CD8-positive, alpha-beta memory T cell (primary cell): ENCODE results near the gene CDK5RAP2. TPM values are rescaled to one million over a fixed set of nuclear protein-coding genes. Genes with fewer than 3 reads are reported as not detected.
A peak's percentile ranks its signal among the peaks of the same experiment; 100 is the strongest.
"Not testable (repeated sequence)": the region's sequence is repeated elsewhere in the genome, so short reads cannot be mapped to it uniquely, and the experiment has no call there.

ENCODE experiments used
- CTCF ChIA-PET: fragments of 350-600 bp; sonication (Branson Sonifier 250); formaldehyde crosslinking; loops from one replicate; lab custom pipeline; 2021; ENCODE audit warnings: antibody characterized with exemption; lab: Charles Lee
- POLR2A ChIA-PET: fragments of 350-600 bp; sonication (Branson Sonifier 250); formaldehyde crosslinking; loops from one replicate; lab custom pipeline; 2021; ENCODE audit warnings: antibody characterized with exemption; lab: Charles Lee
- DNase-seq, 5 donors: peaks; one replicate each; pipeline versions ENCODE4 v3.0.0 to v3.0.0-alpha.2; 2020 to 2022; ENCODE audit warnings: mixed read lengths in 1 of 5
- H3K27ac ChIP-seq: one replicate; pipeline ENCODE4 v1.7.0; 2013; ENCODE audit warnings: low read depth, mild to moderate bottlenecking, low read length, moderate library complexity
- H3K27me3 ChIP-seq: 2 replicates; pipeline ENCODE4 v1.7.0; 2013; ENCODE audit warnings: low read length, mild to moderate bottlenecking; ENCODE audit not compliant: insufficient read depth, poor library complexity, severe bottlenecking
- H3K36me3 ChIP-seq: 2 replicates; pipeline ENCODE4 v1.7.0; 2013; ENCODE audit warnings: mild to moderate bottlenecking, low read length, moderate library complexity; ENCODE audit not compliant: insufficient read depth
- H3K4me1 ChIP-seq: 2 replicates; pipeline ENCODE4 v1.7.0; 2013; ENCODE audit warnings: mild to moderate bottlenecking, low read length, moderate library complexity; ENCODE audit not compliant: insufficient read depth
- H3K4me3 ChIP-seq: 2 replicates; pipeline ENCODE4 v1.7.0; 2013; ENCODE audit warnings: mild to moderate bottlenecking, low read length
- H3K9me3 ChIP-seq: 2 replicates; pipeline ENCODE4 v1.7.0; 2013; ENCODE audit warnings: mild to moderate bottlenecking, low read length
- H3K27ac Mint-ChIP-seq, 8 donors: one replicate each; pipeline ENCODE4 v1.8.0; 2020 to 2021; ENCODE audit warnings: mixed read lengths in 8 of 8, mild to moderate bottlenecking in 6 of 8, inconsistent platforms in 3 of 8, moderate library complexity in 3 of 8
- H3K27me3 Mint-ChIP-seq, 2 donors: one replicate each; pipeline ENCODE4 v1.8.0; 2020 to 2021; ENCODE audit warnings: mixed read lengths in 2 of 2, mild to moderate bottlenecking in 1 of 2, moderate library complexity in 1 of 2
- H3K36me3 Mint-ChIP-seq, 3 donors: one replicate each; pipeline ENCODE4 v1.8.0; 2020 to 2021; ENCODE audit warnings: mixed read lengths in 3 of 3, inconsistent platforms in 1 of 3, mild to moderate bottlenecking in 1 of 3
- H3K4me1 Mint-ChIP-seq, 3 donors: one replicate each; pipeline ENCODE4 v1.8.0; 2020 to 2021; ENCODE audit warnings: mixed read lengths in 3 of 3, inconsistent platforms in 1 of 3, mild to moderate bottlenecking in 1 of 3
- H3K4me3 Mint-ChIP-seq, 7 donors: one replicate each; pipeline ENCODE4 v1.8.0; 2020 to 2021; ENCODE audit warnings: mixed read lengths in 7 of 7, mild to moderate bottlenecking in 6 of 7, moderate library complexity in 4 of 7, inconsistent platforms in 2 of 7
- H3K9me3 Mint-ChIP-seq, 5 donors: one replicate each; pipeline ENCODE4 v1.8.0; 2020 to 2022; ENCODE audit warnings: mixed read lengths in 5 of 5, mild to moderate bottlenecking in 3 of 5, moderate library complexity in 2 of 5, inconsistent platforms in 1 of 5
- polyA plus RNA-seq: library from polyadenylated mRNA; unstranded; fragments of 300-500 nt; fragmentation: Illumina TruSeq; gene quantifications from one replicate; pipeline ENCODE4 v1.2.3, GENCODE V29; 2021
- total RNA-seq, 2 experiments: library from RNA; stranded (reverse); gene quantifications; one replicate each; pipeline ENCODE4 v1.2.3, GENCODE V29; 2021

CDK5RAP2 gene
- total and polyA plus RNA-seq, 3 experiments from 2014 or later, result 34.0 to 56.8 (median 56.6) TPM

DNA sequence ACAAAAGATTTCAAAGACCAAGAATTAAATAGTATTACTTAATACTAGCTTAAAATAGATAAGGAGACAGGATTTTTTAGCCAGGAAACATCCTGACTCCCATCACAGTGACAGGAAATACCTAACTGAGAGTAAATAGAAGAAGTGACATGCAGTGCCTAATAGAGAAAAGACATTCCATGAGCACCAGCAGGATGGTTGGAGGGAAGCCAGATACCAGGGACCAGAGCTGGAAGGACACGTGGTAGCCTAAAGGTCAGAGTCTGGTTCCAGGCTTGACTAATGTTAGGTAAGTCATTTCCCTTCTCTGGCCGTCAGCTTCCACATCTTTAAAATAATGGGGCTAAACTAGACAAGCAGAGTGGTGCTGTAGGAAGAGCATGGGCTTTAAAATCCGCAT is 41.6 kb downstream of the CDK5RAP2 start:
- CTCF ChIA-PET, result no interaction called here
- Histone ChIP-seq H3K4me1 (no peaks in the 10 kb centered on the region), H3K9me3 (no peaks in the 10 kb centered on the region), H3K4me3 (no peak overlapping the region), H3K27ac (no peak overlapping the region), H3K36me3 (peaks cover 30% of the 10 kb centered on the region), H3K27me3 (no peaks in the 10 kb centered on the region)
- Mint-ChIP-seq H3K4me3 (no peak overlapping the region), H3K27ac (peak overlapping the region in 1 of 8 donors; percentile 33), H3K27me3 (no peaks in the 10 kb centered on the region), H3K36me3 (peaks cover 8 to 96% (median 49%) of the 10 kb centered on the region in 3 donors), H3K4me1 (no peaks in the 10 kb centered on the region), H3K9me3 (no peaks in the 10 kb centered on the region)
- no peak for DNase-seq
- POLR2A ChIA-PET, result no interaction called here

DNA sequence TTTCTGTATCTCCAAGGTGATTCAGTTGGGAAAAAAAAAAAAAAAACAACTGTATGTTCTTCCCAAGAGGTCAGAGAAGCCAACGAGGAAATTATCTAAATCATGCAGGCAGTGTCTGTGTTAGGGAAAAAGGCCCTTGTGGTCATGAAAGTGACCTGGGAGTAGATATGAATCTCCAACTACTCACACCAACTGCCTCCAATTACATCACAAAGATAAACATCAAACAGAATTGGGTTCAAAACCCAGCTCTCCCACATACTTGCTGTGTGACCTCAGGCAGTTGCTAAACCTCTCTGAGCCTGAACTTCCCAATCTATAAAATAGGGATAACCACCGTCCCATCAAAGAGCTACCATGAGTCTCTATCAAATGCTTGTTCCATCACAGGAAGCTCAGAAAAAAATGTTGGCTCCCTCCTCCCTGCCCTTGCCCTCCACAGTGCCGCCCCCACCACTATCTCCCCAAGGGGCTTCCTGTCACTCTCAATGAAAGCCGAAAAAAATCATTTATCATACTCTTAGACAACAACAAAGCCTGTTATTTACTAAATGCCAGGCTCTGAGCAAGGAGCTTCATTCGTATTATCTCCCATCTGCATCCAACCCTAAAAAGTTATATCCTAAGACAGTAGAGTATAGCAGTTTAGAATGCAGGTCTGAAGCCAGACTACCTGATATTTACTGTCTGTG is 42.9 kb downstream of the CDK5RAP2 start:
- no peak for DNase-seq
- ChIA-PET CTCF (interaction anchor here (1.0 kb wide), 1 partner anchor 22 kb away, joined by 3 read pairs; no protein-coding TSS in a partner anchor), POLR2A (no interaction called here)
- no peaks in the 10 kb centered on the region for H3K9me3 Mint-ChIP-seq
- H3K4me3 Mint-ChIP-seq, result no peak overlapping the region
- peak overlapping the region in 3 of 8 donors; percentile 6 to 17 (median 17) for H3K27ac Mint-ChIP-seq
- Histone ChIP-seq H3K27ac (no peak overlapping the region), H3K27me3 (no peaks in the 10 kb centered on the region), H3K4me3 (no peak overlapping the region), H3K36me3 (peaks cover 41% of the 10 kb centered on the region), H3K9me3 (no peaks in the 10 kb centered on the region), H3K4me1 (no peaks in the 10 kb centered on the region)
- H3K4me1 Mint-ChIP-seq, result peaks cover 0 to 8% (median 0%) of the 10 kb centered on the region in 3 donors
- H3K27me3 Mint-ChIP-seq, result no peaks in the 10 kb centered on the region
- peaks cover 12 to 97% (median 41%) of the 10 kb centered on the region in 3 donors for H3K36me3 Mint-ChIP-seq

GRCh38 chr9:120536094-120536493 is 43.9 kb downstream of the CDK5RAP2 start:
- Histone ChIP-seq H3K4me1 (no peaks in the 10 kb centered on the region), H3K4me3 (no peak overlapping the region), H3K9me3 (no peaks in the 10 kb centered on the region), H3K36me3 (peaks cover 43% of the 10 kb centered on the region), H3K27ac (no peak overlapping the region), H3K27me3 (no peaks in the 10 kb centered on the region)
- Mint-ChIP-seq H3K27ac (no peak overlapping the region), H3K27me3 (no peaks in the 10 kb centered on the region), H3K4me3 (no peak overlapping the region), H3K9me3 (no peaks in the 10 kb centered on the region), H3K4me1 (peaks cover 0 to 8% (median 0%) of the 10 kb centered on the region in 3 donors), H3K36me3 (peaks cover 19 to 97% (median 41%) of the 10 kb centered on the region in 3 donors)
- ChIA-PET CTCF (interaction anchor here (1.2 kb wide), 1 partner anchor 15 kb away, joined by 3 read pairs; no protein-coding TSS in a partner anchor), POLR2A (no interaction called here)
- no peak for DNase-seq

DNA sequence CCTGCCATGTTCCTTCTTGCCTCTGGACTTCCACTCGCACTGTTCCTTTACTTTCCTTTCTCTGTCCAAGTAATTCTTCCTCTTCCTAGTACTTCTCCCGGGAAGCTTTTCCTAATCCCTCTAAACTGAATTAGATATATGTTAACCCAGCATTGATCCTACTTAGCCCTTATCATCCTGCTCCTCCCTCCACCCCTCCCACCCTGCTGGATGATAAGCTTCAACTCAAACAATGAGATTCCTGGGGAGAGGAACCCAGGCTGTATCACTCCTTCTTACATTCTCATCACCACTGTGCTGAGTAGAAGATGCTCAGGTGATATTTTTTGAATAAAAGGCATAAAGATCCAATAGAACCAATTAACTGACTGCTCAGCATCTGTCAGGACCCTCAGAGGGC is 45.7 kb downstream of the CDK5RAP2 start:
- DNase-seq, result no peak
- Mint-ChIP-seq H3K4me1 (peaks cover 0 to 8% (median 0%) of the 10 kb centered on the region in 3 donors), H3K36me3 (peaks cover 25 to 95% (median 44%) of the 10 kb centered on the region in 3 donors), H3K27me3 (no peaks in the 10 kb centered on the region), H3K27ac (no peak overlapping the region), H3K4me3 (no peak overlapping the region), H3K9me3 (no peaks in the 10 kb centered on the region)
- Histone ChIP-seq H3K4me1 (no peaks in the 10 kb centered on the region), H3K9me3 (no peaks in the 10 kb centered on the region), H3K27ac (no peak overlapping the region), H3K4me3 (no peak overlapping the region), H3K36me3 (peaks cover 46% of the 10 kb centered on the region), H3K27me3 (no peaks in the 10 kb centered on the region)
- ChIA-PET CTCF (no interaction called here), POLR2A (no interaction called here)

DNA sequence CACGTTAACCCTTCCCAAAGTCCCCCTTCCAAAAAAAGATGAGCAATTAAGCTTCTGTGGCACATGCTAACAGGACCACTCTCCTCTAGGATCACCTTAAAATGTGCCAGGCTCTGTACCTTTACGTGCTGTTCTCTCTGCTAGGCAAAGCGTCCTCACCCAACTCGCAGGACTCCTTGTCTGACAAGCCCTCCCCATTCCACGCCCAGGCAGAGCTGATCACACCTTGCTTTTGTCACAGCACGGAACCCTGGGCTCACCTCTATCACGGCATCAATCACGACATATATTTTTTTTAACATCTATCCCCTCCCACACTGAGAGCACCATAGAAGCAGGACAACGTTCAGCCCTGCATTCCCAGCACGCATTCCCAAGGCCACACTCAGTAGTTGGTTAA is 47.1 kb downstream of the CDK5RAP2 start:
- ChIA-PET POLR2A (no interaction called here), CTCF (no interaction called here)
- Histone ChIP-seq H3K4me3 (no peak overlapping the region), H3K36me3 (peaks cover 50% of the 10 kb centered on the region), H3K27ac (no peak overlapping the region), H3K9me3 (no peaks in the 10 kb centered on the region), H3K4me1 (no peaks in the 10 kb centered on the region), H3K27me3 (no peaks in the 10 kb centered on the region)
- DNase-seq, result no peak
- Mint-ChIP-seq H3K27ac (peak overlapping the region in 1 of 8 donors; percentile 6), H3K9me3 (no peaks in the 10 kb centered on the region), H3K4me3 (no peak overlapping the region), H3K27me3 (no peaks in the 10 kb centered on the region), H3K4me1 (peaks cover 0 to 8% (median 0%) of the 10 kb centered on the region in 3 donors), H3K36me3 (peaks cover 27 to 95% (median 53%) of the 10 kb centered on the region in 3 donors)

DNA sequence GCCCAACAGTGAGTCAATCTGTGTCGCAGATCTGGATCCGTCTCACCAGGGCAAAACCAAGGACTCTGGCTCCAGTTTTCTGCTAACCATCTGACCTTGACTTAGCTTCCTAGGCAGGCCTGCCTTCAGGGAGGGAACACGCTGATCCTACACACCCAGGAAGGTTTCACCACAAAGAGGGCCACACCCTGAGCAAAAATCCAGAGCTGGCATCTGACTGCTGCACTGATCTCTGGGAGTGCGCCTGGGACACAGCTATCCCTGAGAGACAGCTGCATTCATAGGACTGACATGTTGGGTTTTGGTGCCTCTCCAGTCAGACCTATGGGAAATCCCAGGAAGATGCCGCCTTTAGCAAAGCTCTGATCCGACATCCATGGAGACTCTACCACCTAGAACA is 47.5 kb downstream of the CDK5RAP2 start:
- Histone ChIP-seq H3K27ac (no peak overlapping the region), H3K4me3 (no peak overlapping the region), H3K4me1 (no peaks in the 10 kb centered on the region), H3K9me3 (no peaks in the 10 kb centered on the region), H3K27me3 (no peaks in the 10 kb centered on the region), H3K36me3 (peaks cover 54% of the 10 kb centered on the region)
- Mint-ChIP-seq H3K27me3 (no peaks in the 10 kb centered on the region), H3K36me3 (peaks cover 29 to 95% (median 56%) of the 10 kb centered on the region in 3 donors), H3K4me1 (peaks cover 0 to 8% (median 0%) of the 10 kb centered on the region in 3 donors), H3K4me3 (no peak overlapping the region), H3K27ac (peak overlapping the region in 1 of 8 donors; percentile 19), H3K9me3 (no peaks in the 10 kb centered on the region)
- DNase-seq, result no peak
- ChIA-PET CTCF (no interaction called here), POLR2A (no interaction called here)

DNA sequence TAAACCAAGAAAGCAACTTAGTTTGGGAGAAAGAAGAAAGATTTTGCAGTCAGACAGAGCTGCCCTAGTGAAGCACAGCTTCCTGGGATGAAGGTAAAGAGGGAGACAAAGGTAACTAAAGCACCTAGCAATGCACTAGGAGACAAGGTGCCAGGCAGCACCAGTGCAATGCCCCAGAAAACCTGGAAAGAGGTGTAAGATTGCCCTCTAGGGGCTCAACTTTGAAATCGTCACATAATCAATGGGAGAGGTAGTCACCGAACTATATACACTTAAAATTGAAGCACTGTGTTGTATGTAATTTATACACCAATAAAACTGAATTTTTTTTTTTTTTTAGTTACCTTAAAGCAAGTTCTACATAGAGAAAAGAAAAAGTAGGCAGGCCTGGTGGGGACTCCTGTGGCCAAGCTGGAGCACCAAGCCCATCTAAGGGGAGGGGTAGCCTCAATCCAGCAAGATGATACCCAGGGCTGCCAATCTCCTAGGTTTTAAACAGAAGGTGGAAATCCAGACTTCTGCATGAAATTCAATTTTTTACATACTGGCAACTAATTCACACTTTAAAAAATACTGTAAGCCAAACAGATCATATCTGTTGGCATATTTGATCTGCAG is 48.2 kb downstream of the CDK5RAP2 start:
- DNase-seq, result no peak
- Histone ChIP-seq H3K4me1 (no peaks in the 10 kb centered on the region), H3K27me3 (no peaks in the 10 kb centered on the region), H3K27ac (no peak overlapping the region), H3K4me3 (no peak overlapping the region), H3K9me3 (no peaks in the 10 kb centered on the region), H3K36me3 (peaks cover 58% of the 10 kb centered on the region)
- Mint-ChIP-seq H3K4me1 (peaks cover 0 to 8% (median 0%) of the 10 kb centered on the region in 3 donors), H3K27me3 (no peaks in the 10 kb centered on the region), H3K4me3 (no peak overlapping the region), H3K9me3 (no peaks in the 10 kb centered on the region), H3K27ac (peak overlapping the region in 1 of 8 donors; percentile 27), H3K36me3 (peaks cover 34 to 95% (median 58%) of the 10 kb centered on the region in 3 donors)
- POLR2A ChIA-PET, result no interaction called here
- CTCF ChIA-PET, result no interaction called here

DNA sequence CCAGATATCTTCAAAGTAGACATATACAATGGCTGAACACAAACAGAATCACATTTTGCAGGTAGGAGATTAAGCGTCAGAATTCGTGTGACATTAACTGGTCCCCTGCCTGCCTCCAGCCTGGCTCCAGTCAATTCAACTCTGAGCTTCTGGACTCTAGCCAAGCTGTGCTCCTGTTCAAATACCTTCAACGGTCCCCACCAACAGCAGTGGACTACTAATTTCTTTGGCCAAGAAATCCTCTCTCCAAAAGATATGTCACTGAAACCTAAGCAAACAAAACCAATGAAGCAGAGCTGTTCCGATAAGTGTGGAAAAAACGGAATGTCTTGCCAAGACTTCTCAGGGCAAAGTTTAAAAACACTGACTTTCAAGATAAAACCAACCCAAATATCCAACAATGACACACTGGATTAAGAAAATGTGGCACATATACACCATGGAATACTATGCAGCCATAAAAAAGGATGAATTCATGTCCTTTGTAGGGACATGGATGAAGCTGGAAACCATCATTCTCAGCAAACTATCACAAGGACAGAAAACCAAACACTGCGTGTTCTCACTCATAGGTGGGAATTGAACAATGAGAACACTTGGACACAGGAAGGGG is 49.6 kb downstream of the CDK5RAP2 start:
- H3K27ac Mint-ChIP-seq, result peak overlapping the region in 1 of 8 donors; percentile 31
- H3K4me3 ChIP-seq, CTCF ChIA-PET, POLR2A ChIA-PET, H3K27ac ChIP-seq, H3K27me3 Mint-ChIP-seq, H3K4me1 Mint-ChIP-seq, H3K4me1 ChIP-seq, H3K9me3 Mint-ChIP-seq, H3K9me3 ChIP-seq, H3K4me3 Mint-ChIP-seq, DNase-seq, H3K27me3 ChIP-seq: not testable (repeated sequence)
- peaks cover 60% of the 10 kb centered on the region for H3K36me3 ChIP-seq
- peaks cover 45 to 95% (median 57%) of the 10 kb centered on the region in 3 donors for H3K36me3 Mint-ChIP-seq
